Hematopoietic multipotent progenitor cell treated with erythropoietin and hydrocortisone succinate and interleukin-3 and kit ligand, for 15 days (in vitro differentiated cells): Measurements from ENCODE around the gene GFAP.

ENCODE experiments used
- DNase-seq: peaks from one replicate; pipeline ENCODE4 v3.0.0-alpha.2; 2015; ENCODE audit warnings: low spot score

Gene GFAP

DNA sequence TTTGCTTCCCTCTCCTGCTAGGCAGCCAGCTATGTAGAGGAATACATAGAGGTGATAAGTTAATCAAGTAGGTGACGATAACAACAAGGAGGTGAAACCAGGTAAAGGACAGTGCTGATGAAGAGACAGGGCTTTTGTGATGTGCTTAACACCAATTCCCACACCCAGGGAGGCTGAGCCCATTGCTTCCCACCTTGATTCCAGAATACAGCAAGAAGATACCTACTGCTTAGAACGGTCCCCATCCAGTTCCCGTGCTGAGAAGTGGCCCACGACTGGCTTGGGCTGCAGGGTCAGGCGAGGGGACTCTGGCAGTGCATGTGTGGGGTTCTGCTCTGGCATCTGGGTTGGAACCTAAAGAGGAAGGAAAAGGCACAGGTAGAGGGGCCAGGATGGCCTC, 16.1 kb upstream of the GFAP start:
- DNase-seq = no peak

GRCh38 chr17:44930667-44931066, 15.4 kb upstream of the GFAP start:
- no peak for DNase-seq

DNA sequence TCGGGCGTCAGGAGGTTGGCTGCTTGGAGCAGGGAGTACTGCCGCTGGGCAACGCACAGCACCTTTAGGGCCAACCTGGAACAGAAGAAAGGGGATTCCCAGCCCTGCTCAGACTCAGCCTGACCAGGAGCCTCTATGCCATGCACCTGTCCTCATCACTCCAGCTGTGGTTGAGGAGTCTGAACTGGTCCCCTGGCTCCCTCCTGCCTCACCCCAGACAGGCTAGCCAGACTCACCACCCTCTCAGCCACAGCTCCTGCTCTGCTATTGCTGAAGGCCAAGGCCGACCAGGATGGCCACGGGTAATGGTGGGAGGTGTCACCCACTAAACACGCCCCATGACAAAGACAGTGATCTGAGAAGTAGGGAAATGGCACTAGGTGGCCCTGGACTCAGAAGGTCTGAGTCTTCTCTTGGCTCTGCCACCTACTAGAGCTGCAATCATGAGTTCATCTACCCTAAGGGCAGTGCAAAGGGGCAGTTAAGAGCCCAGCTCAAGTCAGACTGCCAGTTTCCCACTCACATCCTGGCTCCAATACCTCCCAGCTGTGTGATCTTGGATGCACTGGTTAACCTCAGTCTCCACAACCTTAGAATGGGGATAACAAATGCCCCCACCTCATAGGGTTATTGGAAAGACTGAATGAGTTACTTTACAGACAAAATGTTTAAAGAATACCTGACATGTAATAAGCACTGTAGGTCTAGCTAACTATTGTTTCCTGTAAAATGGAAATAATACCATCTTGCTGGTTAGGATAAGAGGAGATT, 13.8 kb upstream of the GFAP start:
- DNase-seq = no peak

GRCh38 chr17:44928136-44928535, 12.8 kb upstream of the GFAP start:
- no peak for DNase-seq

GRCh38 chr17:44927696-44928095, 12.4 kb upstream of the GFAP start:
- no peak for DNase-seq

- no peak for DNase-seq
These were observed 11.7 kb upstream of the GFAP start for GRCh38 chr17:44926821-44927525.

- no peak for DNase-seq
These were observed 10.7 kb upstream of the GFAP start for GRCh38 chr17:44925731-44926697.

GRCh38 chr17:44924107-44924544, 8.8 kb upstream of the GFAP start:
- DNase-seq = no peak

DNA sequence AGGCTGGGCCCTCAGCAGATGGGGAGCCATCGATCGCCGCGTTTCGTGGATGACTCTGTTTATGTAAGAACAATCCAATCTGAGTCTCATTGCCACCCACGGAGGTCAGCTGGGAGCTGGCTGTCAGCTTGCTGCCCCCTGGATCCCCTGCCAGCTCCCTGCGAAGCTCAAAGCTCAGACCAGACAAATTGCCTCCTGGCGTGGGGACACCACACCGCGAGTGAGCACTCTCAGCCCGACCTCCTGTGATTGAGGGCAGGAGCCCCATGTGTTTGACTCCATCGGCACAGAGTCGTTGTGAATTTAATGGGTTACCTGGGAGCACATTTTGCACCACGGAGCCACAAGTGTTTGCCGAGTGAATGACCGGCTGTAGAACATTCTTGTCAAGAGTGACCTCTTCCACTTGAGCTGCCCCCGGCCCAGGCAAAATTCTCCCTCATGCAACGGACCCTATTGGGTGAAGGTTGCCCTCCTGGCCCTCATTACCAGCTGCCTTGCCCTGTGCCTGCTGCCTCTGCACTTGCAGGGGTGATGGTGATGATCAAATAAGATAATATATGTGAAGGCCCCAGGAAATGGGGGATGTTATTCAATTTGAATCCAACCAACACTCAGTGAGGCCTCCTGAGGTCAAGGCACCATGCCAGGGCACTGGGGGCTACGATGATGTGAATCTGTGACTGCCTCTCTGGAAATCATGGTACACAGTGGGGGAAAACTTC, 7.6 kb upstream of the GFAP start:
- no peak for DNase-seq

- no peak for DNase-seq
These were observed 6.8 kb upstream of the GFAP start for GRCh38 chr17:44922136-44922535.

DNA sequence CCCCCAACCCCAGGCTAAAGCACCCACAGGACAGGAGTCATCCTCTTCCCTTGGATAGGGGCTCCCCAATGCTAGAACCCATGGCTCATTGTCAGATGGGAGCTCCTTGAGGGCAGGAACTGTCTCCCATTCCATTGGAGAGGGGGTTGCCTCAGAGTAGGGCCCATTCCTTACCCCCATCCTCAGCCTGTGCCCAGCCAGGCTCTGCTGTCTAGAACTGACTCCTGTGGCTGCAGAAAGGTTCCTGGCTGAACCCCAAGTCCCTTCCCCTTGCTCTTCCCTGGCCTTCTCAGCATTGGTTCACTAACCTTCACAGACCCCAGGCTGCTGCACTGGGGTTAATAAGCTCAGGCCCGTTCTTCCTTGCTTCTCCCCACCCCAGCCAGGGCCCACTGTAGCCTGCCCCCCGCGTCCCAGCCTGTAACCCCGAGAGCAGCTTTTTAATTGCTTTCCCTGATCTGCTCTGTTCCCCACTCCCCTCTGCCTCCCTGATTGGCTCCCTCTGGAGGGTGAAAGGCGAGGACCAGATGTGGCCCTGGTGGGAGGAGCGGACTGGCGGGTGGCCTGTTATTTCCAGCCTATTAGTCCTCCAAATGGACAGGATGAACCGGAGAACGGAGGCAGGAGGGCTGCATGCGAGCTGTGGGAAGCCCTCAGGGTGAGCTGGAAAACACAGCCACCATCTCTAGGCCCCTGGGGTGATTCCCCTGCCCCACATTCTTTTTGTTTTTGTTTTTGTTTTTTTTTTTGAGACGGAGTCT, 6.0 kb upstream of the GFAP start:
- DNase-seq = no peak

DNA sequence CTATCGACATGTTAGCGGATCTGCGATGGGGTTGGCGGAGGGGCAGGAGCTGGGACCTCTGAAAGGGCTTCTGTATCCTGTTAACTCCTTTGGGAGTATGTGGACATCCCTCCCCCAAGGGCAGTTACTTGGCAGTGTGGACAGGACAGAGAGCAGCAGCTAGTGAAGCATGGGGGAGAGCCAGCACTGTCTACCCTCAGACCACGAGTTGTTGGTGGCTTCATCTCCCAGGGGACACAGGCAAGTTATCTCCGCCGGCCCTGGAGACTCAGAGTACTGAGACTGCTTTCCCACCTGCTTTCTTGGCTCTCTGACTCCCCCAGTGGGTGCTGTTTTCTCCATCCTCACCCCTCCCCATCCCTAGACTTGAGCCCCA, 5.3 kb upstream of the GFAP start:
- DNase-seq = no peak

GRCh38 chr17:44919885-44920564, 4.7 kb upstream of the GFAP start:
- DNase-seq = peak; percentile 61

DNA sequence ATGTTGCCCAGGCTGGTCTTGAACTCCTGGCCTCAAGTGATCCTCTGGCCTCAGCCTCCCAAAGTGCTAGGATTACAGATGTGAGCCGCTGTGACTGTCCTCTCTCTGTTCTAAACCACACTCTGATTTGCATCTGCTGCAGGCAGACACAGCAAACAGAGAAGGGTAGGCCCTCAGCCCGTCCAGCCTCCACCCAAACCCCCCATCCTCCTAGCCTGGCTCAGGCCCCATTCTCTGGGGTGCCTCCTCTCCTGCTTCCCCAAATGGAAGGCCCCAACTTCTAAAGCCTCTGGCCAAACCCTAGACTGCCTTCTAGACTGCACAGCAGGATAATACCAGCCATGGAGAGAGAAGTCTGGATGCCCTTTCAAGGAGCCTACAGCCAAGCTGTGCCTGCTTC, 4.1 kb upstream of the GFAP start:
- DNase-seq = no peak

GRCh38 chr17:44918006-44918405, 2.7 kb upstream of the GFAP start:
- DNase-seq = no peak

DNA sequence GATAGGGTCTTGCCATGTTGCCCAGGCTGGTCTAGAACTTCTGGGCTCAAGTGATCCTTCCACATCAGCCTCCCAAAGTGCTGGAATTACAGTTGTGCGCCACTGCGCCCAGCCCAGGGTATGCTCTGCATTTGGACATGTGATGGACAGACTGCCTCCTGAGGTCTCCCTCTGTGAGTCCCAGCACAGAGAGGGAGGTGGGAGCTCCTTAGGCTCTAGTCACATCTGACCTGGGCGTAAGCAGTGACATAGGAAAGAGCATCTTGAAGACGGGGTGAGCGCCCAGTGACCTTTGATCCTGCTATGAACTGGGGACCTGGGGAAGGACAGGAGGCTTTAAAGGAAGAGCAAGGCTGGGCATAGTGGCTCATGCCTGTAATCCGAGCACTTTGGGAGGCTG, 2.2 kb upstream of the GFAP start:
- no peak for DNase-seq

- DNase-seq = no peak
These were observed 1.5 kb upstream of the GFAP start for GRCh38 chr17:44916781-44917241.

DNA sequence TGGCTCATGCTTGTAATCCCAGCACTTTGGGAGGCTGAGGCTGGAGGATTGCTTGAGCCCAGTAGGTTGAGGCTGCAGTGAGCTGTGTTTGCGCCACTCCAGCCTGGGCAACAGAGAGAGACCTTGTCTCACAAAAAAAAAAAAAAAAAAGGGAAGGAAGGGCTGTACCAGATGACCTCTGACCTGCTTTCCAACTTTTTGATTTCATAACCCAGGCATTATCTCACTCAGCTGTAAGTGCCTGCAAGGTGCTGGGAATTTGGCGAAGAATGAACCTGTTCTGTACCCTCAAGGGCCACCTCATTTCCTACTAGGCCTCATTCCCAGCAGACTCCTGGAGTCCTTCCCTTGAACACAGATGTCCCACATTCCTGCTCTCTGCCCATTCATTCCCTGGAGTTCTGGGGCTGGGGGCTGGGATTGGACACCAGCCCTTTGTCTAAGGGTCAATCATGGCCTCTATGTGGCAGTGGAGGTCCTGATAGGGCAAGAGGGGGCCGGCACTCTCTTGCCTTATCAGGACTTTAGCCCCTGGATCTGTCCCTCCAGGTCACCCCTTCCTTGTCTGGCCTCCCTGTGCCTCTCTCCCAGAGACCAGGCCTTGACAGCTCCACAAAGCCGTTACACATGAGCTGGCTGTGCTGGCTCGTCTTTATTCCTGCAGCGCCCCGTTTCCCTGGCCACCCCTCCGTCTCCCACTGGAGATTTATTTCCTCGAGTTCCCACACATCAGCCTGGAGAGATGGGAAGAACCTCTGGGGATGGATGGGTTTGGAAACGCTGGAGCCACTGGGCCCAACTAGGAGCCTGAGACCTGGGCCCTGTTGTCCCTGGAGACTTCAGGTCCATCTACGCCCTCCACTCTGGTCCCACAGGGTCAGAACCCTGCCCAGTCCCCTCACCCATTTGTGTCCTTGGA, 821 bp upstream of the GFAP start:
- DNase-seq = no peak

DNA sequence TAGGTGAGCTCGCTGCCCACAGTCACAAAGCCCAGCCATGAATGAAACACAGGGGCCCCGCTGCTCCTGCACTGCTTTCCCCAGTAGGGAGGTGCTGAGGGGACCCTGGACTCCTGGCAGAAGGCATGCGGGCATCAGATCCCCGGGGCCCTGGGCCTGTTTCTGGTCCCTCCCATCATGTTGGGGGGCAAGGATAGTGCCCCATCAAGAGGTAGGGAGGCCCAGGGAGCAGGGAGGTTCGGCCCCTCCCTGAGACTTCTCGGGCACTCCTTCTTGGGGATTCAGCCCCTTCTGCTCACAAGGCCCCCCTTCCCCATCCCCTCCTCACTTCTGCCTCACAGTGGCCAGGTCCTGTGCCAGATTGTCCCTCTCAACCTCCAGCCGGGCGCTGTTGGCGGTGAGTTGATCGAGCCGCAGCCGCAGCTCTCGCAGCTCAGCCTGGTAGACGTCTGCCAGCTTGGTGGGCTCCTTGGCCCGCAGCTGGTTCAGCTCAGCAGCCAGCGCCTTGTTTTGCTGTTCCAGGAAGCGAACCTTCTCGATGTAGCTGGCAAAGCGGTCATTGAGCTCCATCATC, 515 bp downstream of the GFAP start:
- DNase-seq = no peak
